ENCODE results near the gene PLD4.
"Not testable (repeated sequence)": the region's sequence is repeated elsewhere in the genome, so short reads cannot be mapped to it uniquely, and the experiment has no call there.

PLD4 gene

GRCh38 chr14:104924421-104925213, at the start of gene PLD4:
Gene PLD4, plus strand, starts transcription at chr14:104924879. Its CDS starts 2,262 bp downstream, at chr14:104927141.
- DNase-seq: no peak

- DNase-seq: no peak
Measured at GRCh38 chr14:104875412-104875751, 49.3 kb upstream of the PLD4 start.

GRCh38 chr14:104875811-104876210, 48.9 kb upstream of the PLD4 start:
- peak; percentile 33 for DNase-seq

- DNase-seq: peak; percentile 34
Measured at GRCh38 chr14:104876251-104876699, 48.4 kb upstream of the PLD4 start.

GRCh38 chr14:104877066-104877805, 47.4 kb upstream of the PLD4 start:
- peak; percentile 17 for DNase-seq

- DNase-seq: peak; percentile 21
Measured at GRCh38 chr14:104877806-104878550, 46.7 kb upstream of the PLD4 start.

- DNase-seq: peak; percentile 18
Measured at GRCh38 chr14:104878582-104878981, 46.1 kb upstream of the PLD4 start.

- peak; percentile 20 for DNase-seq
Measured at GRCh38 chr14:104879201-104879982, 45.3 kb upstream of the PLD4 start.

GRCh38 chr14:104879983-104880565, 44.6 kb upstream of the PLD4 start:
- no peak for DNase-seq

- no peak for DNase-seq
Measured at GRCh38 chr14:104880584-104881210, 44.0 kb upstream of the PLD4 start.

- peak; percentile 90 for DNase-seq
Measured at GRCh38 chr14:104881369-104881979, 43.2 kb upstream of the PLD4 start.

GRCh38 chr14:104882325-104882973, 42.2 kb upstream of the PLD4 start:
- no peak for DNase-seq

- DNase-seq: no peak
Measured at GRCh38 chr14:104882991-104883660, 41.6 kb upstream of the PLD4 start.

GRCh38 chr14:104883681-104884361, 40.9 kb upstream of the PLD4 start:
- no peak for DNase-seq

GRCh38 chr14:104884381-104884780, 40.3 kb upstream of the PLD4 start:
- not testable (repeated sequence) for DNase-seq

- peak; percentile 18 for DNase-seq
Measured at GRCh38 chr14:104885031-104885972, 39.4 kb upstream of the PLD4 start.

GRCh38 chr14:104885973-104886689, 38.5 kb upstream of the PLD4 start:
- peak; percentile 25 for DNase-seq
